Measurements from ENCODE around the gene ABRACL.

- TF ChIP-seq, protein P1, sequence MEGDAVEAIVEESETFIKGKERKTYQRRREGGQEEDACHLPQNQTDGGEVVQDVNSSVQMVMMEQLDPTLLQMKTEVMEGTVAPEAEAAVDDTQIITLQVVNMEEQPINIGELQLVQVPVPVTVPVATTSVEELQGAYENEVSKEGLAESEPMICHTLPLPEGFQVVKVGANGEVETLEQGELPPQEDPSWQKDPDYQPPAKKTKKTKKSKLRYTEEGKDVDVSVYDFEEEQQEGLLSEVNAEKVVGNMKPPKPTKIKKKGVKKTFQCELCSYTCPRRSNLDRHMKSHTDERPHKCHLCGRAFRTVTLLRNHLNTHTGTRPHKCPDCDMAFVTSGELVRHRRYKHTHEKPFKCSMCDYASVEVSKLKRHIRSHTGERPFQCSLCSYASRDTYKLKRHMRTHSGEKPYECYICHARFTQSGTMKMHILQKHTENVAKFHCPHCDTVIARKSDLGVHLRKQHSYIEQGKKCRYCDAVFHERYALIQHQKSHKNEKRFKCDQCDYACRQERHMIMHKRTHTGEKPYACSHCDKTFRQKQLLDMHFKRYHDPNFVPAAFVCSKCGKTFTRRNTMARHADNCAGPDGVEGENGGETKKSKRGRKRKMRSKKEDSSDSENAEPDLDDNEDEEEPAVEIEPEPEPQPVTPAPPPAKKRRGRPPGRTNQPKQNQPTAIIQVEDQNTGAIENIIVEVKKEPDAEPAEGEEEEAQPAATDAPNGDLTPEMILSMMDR (conservative IDR thresholded peaks at IDR 0.05 in 1 of 2, IDR thresholded peaks at IDR 0.05 in 1 of 2; ENCODE audit: low read depth in 1 of 2, low read length in 2 of 2) = no peak
- TF ChIP-seq EZH2 (IDR thresholded peaks at IDR 0.05; ENCODE audit: low read length, missing control alignments) = no peak
Observed at GRCh38 chr6:139047677-139048076, 19.1 kb downstream of the ABRACL start.
